Measurements from ENCODE around the gene ILK.

Gene ILK

GRCh38 chr11:6574816-6575715, 28.5 kb upstream of the ILK start:
- DNase-seq: no peak

DNA sequence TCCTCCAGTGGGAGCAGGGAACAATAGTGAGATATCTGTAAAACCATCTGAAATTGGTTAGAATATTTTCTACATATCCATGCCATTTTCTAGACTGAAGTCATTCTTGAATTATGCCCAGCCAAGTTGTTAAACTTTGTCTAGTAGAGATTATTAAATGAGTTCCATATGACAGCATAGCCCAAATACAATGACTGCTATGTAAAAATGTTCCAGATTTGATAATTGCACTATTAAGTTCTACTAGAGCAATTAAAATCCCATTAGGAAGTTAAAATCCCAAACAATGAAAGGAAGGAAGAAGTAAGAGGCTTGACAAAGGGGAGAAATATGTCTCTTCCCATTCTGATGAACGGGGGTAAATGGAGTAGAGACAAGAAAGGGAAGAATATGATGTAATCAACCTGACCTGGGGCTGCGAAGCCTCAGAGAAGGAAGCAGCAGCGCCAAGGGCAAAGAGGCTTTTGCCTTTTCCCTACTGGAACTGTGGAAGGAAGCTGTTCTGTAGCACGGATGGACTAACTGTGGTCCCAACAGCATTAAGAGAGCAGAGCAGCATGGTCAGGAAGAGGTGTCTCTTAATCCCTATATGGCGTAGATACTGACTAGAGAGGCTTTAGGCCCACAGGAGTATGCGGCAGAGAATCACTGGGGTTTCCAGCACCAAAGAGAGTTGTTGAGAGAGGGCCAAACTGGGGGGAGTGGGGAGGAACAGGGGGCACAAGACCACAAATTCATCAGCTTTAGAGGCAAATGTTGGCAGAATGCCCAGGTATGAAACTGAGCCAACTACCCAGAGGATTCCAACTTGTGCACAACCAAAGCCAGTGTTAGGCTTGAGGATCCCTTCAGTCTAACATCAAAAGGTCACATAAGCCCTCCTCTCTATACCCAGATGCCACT, 26.9 kb upstream of the ILK start:
- peak; percentile 28 for DNase-seq

- DNase-seq: no peak
Observed at GRCh38 chr11:6578134-6578533, 25.4 kb upstream of the ILK start.

GRCh38 chr11:6579681-6580080, 23.9 kb upstream of the ILK start:
- no peak for DNase-seq

DNA sequence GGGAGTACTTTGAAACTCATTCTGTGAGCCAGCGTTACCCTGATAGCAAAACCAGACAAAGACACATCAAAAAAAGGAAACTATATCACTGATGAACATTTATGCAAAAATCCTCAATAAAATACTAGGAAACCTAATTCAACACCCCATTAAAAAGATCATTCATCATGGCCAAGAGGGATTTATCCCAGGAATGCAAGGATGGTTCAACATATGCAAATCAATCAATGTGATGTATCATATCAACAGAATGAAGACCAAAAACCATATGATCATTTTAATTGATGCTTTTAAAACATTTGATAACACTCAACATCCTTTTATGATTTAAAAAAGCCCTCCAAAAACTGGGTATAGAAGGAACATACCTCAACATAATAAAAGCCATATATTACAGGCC, 20.0 kb upstream of the ILK start:
- no peak for DNase-seq

DNA sequence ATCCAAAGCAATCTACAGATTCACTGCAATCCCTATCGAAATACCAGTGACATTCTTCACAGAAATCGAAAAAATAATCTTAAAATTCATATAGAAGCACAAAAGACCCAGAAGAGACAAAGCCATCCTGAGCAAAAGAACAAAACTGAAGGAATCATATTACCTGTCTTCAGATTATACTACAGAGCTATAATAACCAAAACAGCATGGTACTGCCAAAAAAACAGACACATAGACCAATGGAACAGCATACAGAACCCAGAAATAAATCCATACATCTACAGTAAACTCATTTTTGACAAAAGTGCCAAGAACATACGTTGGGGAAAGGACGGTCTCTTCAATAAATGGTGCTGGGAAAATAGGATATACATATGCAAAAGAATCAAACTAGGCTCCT, 19.0 kb upstream of the ILK start:
- no peak for DNase-seq

- DNase-seq: no peak
Observed at GRCh38 chr11:6586434-6587359, 16.9 kb upstream of the ILK start.

GRCh38 chr11:6587360-6587953, 16.1 kb upstream of the ILK start:
- DNase-seq: no peak

DNA sequence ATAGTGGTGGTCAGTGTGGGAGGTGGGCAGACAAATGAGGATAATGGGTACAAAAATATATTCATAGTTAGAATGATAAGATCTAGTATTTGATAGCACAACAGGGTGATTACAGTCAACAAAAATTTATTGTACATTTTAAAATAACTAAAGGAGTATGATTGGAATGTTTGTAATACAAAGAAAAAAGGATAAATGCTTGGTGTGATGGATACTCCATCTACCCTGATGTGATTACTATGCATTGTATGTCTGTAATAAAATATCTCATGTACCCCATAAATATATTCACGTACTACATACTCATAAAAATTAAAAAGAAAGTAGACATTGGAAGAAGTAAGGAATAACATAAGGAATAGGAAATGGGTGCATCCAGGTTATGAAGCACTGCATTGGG, 15.6 kb upstream of the ILK start:
- DNase-seq: no peak

- DNase-seq: no peak
Observed at GRCh38 chr11:6594142-6594768, 9.3 kb upstream of the ILK start.

GRCh38 chr11:6596239-6596877, 7.2 kb upstream of the ILK start:
- DNase-seq: no peak

- no peak for DNase-seq
Observed at GRCh38 chr11:6598555-6598954, 5.0 kb upstream of the ILK start.

DNA sequence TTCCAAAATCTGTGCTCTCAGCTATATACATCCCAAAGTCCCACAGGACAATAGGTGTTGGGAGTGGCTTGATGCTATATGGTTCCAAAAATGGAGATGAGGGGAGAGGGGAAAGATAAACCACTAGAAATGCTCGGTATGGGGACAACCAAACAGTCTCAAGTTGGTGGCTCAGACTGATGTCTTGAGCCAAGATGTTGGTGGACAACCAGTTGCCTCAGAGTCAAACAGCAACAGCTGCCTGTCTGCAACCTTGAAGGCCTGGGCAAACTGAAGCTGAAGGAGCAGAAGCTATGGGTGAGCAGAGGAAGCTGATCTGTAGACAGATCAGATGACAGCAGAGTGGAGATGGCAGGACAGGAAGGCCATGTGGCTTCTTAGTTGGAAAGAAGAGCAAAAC, 4.1 kb upstream of the ILK start:
- no peak for DNase-seq

DNA sequence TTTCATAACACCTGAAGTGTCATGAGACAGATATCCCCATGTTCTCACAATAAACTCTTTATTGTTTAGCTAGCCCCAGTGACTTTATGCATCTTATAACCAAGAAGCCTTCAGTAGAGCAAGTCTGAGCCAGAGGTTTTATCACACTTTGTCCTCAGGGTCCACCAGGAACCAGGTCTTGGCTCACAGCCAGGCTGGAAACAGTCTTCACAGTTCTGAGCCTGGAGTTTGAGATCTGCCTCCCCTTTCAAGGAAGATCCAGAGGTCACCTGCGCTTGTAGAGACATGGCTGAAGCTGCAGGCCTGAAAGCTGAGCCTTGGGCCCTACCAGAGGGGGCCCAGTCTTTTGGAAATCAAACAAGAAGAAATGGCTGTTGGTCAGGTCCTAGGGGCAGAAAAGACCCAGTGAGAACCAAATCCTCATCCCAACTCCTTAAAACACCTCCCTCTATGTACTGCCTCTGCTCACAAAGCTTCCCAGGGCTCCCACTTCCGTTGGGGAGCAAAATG, 3.6 kb upstream of the ILK start:
- DNase-seq: no peak

DNA sequence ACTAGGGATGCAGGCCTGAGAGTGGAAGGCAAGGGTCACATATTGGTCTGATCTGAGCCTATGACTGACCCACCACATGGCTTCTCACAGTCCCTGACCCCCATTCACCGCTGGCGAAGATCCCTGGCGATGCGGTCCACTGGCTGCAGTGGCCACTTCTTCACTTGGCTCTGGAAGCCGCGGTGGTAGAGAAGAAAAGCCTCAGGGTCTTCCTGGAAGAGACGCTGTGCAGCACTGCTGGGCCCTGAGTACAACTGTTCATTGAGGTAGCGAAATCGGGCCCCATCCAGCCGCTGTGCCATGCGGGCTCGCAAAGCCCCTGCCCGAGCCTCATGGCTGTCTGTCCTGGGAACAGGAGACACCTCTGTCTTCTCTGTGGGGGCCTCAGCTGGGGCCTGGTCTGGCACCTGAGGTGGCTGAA, 2.5 kb upstream of the ILK start:
- DNase-seq: no peak

GRCh38 chr11:6602096-6602940, 1.3 kb upstream of the ILK start:
- no peak for DNase-seq

GRCh38 chr11:6604081-6604626, 580 bp downstream of the ILK start:
- peak; percentile 51 for DNase-seq

DNA sequence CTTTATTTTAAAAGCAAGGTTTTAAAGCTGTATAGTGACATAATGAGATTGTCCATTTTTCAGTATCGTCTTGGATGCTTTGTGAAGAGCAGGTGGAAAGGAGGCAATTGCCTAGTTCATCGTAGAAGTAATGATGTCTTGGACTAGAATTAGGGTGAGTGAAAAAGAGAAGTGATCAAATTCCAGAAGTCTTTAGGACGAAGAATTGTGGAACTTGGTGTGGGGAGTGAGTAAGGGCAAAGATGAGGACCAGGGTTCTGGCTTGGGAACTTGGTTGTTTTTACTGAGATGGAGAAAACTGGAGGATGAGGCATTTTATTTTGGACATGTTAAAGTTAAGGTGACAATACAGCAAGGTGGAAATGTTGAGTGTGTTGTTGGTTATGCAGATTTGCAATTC, 1.2 kb downstream of the ILK start:
- peak; percentile 43 for DNase-seq

DNA sequence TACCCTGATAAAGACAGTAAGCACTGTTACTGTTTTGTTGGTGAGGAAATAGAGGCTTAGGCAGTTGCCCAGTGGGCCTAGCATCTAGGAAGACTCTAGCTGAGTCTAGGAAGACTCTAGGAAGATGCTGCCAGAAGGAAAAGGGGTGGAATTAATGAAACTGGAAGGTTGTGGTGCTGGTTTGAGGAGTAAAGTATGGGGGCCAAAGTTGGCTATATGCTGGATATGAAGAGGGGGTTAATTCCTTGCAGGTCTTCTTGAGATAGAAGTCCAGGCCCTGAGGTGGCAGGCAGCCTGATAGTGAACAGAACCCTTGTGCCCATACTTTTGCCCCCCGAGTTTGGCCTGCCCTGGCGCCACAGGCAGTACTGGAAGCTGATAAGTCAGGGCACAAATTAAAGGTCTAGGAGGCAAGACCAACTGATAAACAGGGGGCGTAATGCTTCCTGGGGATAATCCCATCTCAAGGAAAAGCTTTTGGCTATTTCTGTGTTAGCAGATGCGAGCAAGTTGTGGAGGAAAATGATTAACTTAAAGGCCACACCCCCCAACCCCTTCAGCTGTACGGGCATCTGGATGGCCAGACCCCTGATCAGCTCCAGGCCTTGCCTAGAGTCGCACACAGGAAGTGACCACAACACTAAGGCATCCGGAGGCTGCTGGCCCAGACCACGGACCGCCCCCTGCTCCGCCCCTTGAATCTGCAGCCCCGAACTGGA, 3.1 kb downstream of the ILK start:
- peak; percentile 73 for DNase-seq

Measured in inflammatory macrophage treated with lipopolysaccharide for 4 hours (primary cell).